ENCODE results near the gene ZNF524.

ZNF524 gene

GRCh38 chr19:55602104-55603001 is 2.3 kb downstream of the ZNF524 start:
- DNase-seq (ENCODE audit: low read depth), result no peak

DNA sequence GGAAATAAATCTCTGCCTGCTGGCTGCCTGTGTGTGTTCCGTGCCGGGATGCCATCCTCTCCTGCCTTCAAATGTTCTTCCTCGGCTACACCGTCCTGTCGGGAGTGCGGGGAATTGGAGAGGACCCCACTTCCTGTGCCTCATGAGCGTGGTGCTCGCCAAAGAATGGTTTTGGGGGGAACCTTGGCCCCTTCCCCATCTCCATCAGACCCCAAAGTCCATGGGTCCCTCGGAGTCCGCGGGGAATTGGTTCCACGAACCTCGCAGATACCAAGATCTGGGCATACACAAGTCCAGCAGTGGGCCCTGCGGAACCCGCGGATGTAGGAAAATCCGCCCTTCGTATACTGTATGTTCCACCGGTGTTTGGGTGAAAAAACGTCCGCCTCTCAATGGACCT is 3.0 kb downstream of the ZNF524 start:
- no peak for DNase-seq (ENCODE audit: low read depth)

GRCh38 chr19:55603581-55604292 is 3.6 kb downstream of the ZNF524 start:
- DNase-seq (ENCODE audit: low read depth), result no peak

DNA sequence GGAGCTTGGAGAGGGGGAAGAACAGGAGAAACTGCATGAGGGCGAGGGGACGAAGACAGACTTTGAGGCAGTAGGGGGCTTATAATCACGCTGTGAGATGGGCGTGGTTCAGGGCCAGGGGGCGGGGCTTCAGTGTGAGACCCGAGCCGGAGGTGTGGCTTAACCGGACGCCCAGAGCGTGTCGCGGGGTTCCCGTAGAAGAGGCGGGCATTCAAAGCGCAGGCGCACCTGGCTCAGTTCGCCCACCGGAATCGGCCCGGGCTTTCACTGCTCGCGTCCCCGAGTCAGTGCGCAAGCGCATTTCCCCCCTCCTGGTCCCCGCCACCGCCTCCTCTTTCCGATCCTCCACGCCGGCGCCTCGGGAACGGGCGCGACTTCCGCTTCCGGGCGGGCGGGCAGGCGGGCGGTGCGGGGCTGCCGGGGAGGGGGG is 5.1 kb downstream of the ZNF524 start:
- peak; percentile 99 for DNase-seq (ENCODE audit: low read depth)

GRCh38 chr19:55605637-55606470 is 5.8 kb downstream of the ZNF524 start, which contains the start of gene ZNF865:
ZNF865 (plus strand) TSS chr19:55605647; CDS start chr19:55613619, 7,972 bp downstream.
- peak; percentile 66 for DNase-seq (ENCODE audit: low read depth)

DNA sequence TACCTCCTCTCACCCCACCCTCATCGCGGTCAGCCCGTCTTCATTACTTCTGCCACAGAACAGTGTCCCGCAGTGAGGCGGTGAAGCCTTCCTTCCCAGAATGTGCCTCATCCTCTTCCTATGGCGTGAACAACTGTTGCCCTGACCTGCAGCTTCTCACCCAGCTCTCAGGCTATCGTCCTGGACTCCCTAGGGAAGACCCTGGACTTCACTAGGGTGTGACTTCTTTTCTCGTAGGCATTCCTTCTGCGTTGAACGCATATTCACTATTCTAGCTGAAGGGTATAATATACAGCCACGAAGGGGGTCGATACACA is 6.3 kb downstream of the ZNF524 start:
- no peak for DNase-seq (ENCODE audit: low read depth)

DNA sequence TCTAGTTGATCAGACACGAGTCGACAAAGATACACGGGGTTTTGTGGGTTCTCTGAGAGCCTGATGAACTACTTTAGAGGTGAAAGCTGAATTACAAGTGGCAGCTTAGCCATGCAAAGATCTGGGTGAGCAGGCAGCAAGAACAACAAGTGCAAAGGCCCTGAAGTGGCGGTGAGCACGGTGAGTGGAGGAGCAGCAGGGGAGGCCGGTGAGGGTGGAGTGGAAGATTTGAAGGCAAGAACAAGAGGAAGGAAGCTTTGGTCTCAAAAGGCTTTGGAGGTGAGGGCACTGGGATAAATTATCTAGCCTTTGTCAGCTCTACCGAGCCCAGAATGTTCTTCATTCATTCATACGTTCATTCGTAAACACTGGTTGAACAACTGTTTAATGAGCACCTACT is 6.7 kb downstream of the ZNF524 start:
- no peak for DNase-seq (ENCODE audit: low read depth)

- no peak for DNase-seq (ENCODE audit: low read depth)
These were observed 9.2 kb downstream of the ZNF524 start for GRCh38 chr19:55609326-55609725.

DNA sequence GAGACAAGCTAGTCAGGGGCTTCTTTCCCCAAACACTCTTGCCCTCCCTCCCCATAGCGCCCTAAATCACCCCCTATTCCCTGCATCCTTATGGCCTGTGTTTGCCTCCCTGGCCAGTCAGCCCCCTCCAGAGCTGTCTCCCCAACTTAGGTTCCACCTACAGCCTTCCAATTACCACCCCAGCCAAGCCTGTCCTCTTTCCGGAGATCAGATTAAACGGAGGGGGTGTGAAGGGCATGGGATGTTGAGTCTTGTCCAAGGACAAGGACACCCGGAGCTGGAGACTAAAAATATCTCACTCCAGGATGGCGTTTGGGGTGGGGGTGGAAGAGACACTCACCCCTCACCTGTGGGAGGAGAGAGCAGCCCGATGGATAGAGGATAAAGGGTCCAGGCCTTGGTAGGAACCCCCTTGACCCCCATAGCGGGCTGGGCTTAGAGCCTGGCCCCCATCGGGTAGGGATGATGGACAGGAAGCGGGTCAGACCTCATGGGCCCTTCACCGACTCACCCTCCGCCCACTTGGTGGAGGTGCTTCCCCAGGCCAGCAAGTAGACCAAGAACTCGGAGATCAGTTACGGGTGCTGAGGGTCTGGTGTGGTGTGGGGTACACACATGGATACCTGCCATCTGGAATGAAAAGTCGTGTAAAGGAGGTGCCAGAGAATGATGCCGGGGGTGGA is 11.4 kb downstream of the ZNF524 start:
- no peak for DNase-seq (ENCODE audit: low read depth)

- no peak for DNase-seq (ENCODE audit: low read depth)
These were observed 12.0 kb downstream of the ZNF524 start for GRCh38 chr19:55611983-55612645.

- no peak for DNase-seq (ENCODE audit: low read depth)
These were observed 13.3 kb downstream of the ZNF524 start for GRCh38 chr19:55613396-55613795.

- no peak for DNase-seq (ENCODE audit: low read depth)
These were observed 14.0 kb downstream of the ZNF524 start for GRCh38 chr19:55613930-55614710.

DNA sequence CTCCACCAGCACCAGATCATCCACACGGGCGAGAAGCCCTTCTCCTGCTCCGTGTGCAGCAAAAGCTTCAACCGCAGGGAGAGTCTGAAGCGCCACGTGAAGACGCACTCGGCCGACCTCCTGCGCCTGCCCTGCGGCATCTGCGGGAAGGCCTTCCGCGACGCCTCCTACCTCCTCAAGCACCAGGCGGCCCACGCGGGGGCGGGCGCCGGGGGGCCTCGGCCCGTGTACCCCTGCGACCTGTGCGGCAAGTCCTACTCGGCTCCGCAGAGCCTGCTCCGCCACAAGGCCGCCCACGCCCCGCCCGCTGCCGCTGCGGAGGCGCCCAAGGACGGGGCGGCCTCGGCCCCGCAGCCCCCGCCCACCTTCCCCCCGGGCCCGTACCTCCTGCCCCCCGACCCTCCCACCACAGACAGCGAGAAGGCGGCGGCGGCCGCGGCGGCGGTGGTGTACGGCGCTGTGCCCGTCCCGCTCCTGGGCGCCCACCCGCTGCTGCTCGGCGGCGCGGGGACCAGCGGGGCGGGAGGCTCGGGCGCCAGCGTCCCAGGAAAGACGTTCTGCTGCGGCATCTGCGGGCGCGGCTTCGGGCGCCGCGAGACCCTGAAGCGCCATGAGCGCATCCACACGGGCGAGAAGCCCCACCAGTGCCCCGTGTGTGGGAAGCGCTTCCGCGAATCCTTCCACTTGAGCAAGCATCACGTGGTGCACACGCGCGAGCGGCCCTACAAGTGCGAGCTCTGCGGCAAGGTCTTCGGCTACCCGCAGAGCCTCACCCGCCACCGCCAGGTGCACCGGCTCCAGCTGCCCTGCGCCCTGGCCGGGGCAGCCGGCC is 14.8 kb downstream of the ZNF524 start:
- no peak for DNase-seq (ENCODE audit: low read depth)

- no peak for DNase-seq (ENCODE audit: low read depth)
These were observed 15.7 kb downstream of the ZNF524 start for GRCh38 chr19:55615543-55616394.

GRCh38 chr19:55616395-55616875 is 16.3 kb downstream of the ZNF524 start:
- DNase-seq (ENCODE audit: low read depth), result no peak

DNA sequence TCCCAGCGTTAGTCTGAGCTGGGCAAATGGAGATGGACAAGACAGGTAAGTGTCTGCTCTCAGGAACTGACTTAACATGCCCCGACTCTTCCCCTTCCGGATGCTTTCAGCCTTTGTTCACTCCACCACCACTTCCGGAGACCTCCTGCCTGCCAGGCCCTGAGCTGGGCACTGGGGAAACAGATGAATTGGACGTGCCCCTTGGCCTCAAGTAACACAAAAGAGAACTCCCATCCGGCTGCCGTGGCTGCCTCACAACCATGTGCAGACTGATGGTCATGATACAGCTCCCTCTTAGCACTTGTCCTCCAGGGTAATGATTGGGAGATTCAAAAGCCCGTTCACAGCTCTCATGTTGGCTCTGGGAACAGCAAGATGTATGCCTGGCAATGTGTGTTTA is 17.3 kb downstream of the ZNF524 start:
- DNase-seq (ENCODE audit: low read depth), result no peak

- DNase-seq (ENCODE audit: low read depth), result no peak
These were observed 18.3 kb downstream of the ZNF524 start for GRCh38 chr19:55618426-55618825.

DNA sequence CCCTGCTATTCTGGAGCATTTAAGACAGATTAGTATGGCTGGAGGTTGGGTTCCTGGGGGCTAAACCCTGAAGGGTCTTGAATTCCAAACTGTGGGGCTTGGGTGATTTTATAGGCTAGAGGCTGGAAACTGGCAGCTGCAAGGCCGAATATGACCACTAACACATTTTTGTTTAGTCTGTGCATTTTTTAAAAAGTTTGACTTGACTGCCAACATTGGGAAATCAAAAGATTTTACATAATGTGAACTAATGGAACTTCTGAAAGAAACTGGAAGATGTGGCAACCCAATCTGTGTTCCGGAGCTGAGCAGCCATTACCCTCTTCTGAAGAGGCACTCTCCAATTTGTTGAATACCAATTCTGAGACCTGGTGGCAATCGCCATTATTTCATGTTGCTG is 19.2 kb downstream of the ZNF524 start:
- no peak for DNase-seq (ENCODE audit: low read depth)
